ENCODE measurements around the gene CALHM5.
"Not testable (repeated sequence)": the region's sequence is repeated elsewhere in the genome, so short reads cannot be mapped to it uniquely, and the experiment has no call there.

Gene CALHM5

DNA sequence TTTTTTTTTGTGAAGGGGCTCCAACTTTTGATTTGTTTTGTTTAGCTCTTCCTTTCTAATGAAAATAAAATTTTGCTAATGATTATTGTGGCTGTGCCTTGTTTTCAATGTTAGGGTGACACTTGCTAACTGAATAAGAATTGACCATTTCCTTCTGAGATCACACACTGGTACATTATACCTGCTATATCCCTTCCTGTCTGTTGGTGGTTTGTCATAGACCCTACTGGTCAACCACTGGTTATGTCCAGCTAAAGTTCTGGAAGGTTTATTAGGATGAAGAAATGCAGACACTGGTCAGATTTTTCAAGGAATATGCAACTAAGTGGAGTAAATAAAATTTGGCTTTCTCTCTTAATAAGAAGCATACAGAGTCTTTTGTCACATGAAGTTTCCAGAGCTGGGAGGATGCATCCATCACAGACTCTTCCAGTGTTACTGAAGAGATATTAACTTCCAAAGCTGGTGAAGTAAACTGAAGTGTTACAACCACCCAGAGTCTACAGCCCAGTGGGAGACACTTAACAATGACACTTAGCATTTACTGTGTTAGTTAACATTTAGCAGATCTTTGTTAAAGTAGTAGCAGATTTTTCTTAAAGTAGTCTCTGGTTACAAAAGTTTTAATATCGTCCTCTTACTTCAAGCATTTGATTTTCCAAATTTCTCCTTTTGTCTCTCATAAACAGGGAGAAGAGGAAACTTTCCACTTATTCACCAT lies 19.7 kb upstream of the CALHM5 start:
- Mint-ChIP-seq H3K27ac (no peak overlapping the region), H3K27me3 (peaks cover 11% of the 10 kb centered on the region), H3K9me3 (no peaks in the 10 kb centered on the region), H3K4me3 (no peak overlapping the region), H3K4me1 (no peaks in the 10 kb centered on the region)
- ATAC-seq = no peak
- no peak for DNase-seq

- no peak for DNase-seq
- no peak overlapping the region for H3K27ac Mint-ChIP-seq
- peaks cover 11% of the 10 kb centered on the region for H3K27me3 Mint-ChIP-seq
- no peak overlapping the region for H3K4me3 Mint-ChIP-seq
- ATAC-seq = no peak
- H3K4me1 Mint-ChIP-seq = no peaks in the 10 kb centered on the region
- H3K9me3 Mint-ChIP-seq = no peaks in the 10 kb centered on the region
Observed at GRCh38 chr6:116492331-116493067, 18.9 kb upstream of the CALHM5 start.

DNA sequence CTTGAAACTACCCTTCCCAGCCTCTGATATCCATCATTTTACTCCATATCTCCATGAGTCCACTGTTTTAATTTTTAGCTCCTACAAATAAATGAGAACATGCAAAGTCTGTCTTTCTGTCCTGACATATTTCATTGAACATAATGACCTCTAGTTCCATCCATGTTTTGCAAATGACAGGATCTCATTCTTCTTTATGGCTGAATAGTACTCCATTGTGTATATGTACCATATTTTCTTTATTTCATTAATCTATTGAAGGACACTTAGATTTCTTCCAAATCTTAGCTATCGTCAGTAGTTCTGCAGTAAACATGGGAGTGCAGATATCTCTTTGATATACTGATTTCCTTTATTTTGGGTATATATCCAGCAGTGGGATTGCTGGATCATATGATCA lies 16.3 kb upstream of the CALHM5 start:
- peaks cover 20% of the 10 kb centered on the region for H3K27me3 Mint-ChIP-seq
- not testable (repeated sequence) for H3K4me1 Mint-ChIP-seq, ATAC-seq, H3K9me3 Mint-ChIP-seq, DNase-seq, H3K4me3 Mint-ChIP-seq, H3K27ac Mint-ChIP-seq

DNA sequence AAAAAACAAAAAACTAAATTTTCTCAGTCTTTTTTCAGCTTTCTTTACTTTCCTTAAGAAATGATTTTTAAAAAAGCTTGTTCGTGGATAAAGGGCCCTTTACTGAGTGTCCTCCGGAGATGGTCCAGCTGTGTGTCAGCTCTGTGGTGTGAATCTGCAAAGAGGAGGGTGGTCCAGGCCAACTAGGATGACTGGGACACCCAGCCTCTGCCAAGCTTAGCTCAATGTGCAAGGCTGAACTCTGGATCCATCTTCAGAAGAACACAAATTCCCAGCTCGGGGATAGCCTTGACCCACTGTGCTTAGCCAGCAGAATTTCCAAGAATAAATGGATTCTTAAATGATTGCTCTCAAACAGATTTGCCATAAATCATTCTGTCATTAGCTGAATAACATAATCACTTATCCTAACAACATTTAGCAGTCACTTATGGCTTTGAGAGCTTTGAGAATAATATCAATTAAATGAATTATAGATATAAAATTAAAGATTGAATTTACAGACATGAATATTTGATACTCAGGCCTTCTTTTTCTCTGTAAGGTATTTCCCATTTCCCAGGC lies 14.2 kb upstream of the CALHM5 start:
- no peak overlapping the region for H3K27ac Mint-ChIP-seq
- H3K9me3 Mint-ChIP-seq = no peaks in the 10 kb centered on the region
- peaks cover 27% of the 10 kb centered on the region for H3K27me3 Mint-ChIP-seq
- H3K4me1 Mint-ChIP-seq = no peaks in the 10 kb centered on the region
- no peak for DNase-seq
- H3K4me3 Mint-ChIP-seq = no peak overlapping the region
- ATAC-seq = no peak

DNA sequence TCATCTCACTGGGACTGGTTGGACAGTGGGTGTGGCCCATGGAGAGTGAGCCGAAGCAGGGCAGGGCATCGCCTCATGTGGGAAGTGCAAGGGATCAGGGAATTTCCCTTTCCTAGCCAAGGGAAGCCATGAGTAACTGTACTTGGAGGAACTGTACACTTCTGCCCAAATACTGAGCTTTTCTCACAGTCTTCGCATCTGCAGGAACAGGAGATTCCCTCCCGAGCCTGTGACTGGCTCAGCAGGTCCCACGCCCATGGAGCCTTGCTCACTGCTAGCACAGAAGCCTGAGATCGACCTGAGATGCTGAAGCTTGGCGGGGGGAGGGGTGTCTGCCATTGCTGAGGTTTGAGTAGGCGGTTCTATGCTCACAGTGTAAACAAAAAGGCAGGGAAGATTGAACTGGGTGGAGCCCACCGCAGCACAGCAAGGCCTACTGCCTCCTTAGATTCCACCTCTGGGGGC lies 10.4 kb upstream of the CALHM5 start:
- H3K27ac Mint-ChIP-seq = no peak overlapping the region
- peaks cover 45% of the 10 kb centered on the region for H3K27me3 Mint-ChIP-seq
- peaks cover 9% of the 10 kb centered on the region in 2 donors for H3K9me3 Mint-ChIP-seq
- ATAC-seq = no peak
- no peaks in the 10 kb centered on the region for H3K4me1 Mint-ChIP-seq
- H3K4me3 Mint-ChIP-seq = no peak overlapping the region
- DNase-seq = no peak

DNA sequence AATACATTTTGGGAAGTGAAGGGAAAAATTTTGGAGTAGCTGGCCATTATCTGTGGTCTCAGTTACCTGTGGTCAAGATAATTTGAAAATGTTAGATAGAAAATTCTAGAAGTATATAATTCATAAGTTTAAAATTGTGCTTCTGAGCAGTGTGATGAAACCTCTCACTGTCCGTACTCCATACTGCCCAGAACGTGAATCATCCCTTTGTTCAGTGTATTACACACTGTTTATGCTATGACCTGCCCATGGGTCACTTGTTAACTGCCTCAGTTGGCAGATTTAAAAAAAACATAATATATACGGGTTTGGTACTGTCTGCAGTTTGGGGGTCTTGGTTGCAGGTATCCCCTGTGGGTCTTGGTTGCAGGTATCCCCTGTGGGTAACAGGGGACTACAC lies 4.1 kb upstream of the CALHM5 start:
- Mint-ChIP-seq H3K9me3 (peaks cover 9 to 22% of the 10 kb centered on the region in 2 donors), H3K4me3 (no peak overlapping the region), H3K27ac (no peak overlapping the region), H3K4me1 (no peaks in the 10 kb centered on the region), H3K27me3 (peaks cover 18% of the 10 kb centered on the region)
- ATAC-seq = no peak
- no peak for DNase-seq

DNA sequence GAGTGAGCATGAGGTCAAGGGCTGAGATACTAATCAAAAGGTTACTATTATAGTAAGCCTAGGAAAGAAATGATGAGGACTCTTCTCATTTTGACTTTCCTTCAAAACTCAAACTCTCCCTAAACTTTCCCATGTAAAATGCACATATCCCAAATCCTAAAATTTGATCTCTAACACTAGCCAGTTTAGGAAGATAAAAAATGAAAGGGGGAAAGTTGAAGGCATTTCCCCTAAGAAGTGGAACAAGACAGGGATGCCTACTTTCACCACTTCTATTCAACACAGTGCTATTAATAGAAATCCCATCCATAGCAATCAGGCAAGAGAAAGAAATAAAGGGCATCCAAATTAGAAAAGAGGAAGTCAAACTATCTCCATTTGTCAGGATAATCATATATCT lies 2.9 kb upstream of the CALHM5 start:
- no peaks in the 10 kb centered on the region for H3K4me1 Mint-ChIP-seq
- H3K27ac Mint-ChIP-seq = no peak overlapping the region
- DNase-seq (no peak), ATAC-seq (no peak)
- peaks cover 5 to 18% of the 10 kb centered on the region in 2 donors for H3K9me3 Mint-ChIP-seq
- peaks cover 11% of the 10 kb centered on the region for H3K27me3 Mint-ChIP-seq
- H3K4me3 Mint-ChIP-seq = no peak overlapping the region

- H3K27me3 Mint-ChIP-seq = no peaks in the 10 kb centered on the region
- H3K4me1 Mint-ChIP-seq = no peaks in the 10 kb centered on the region
- H3K27ac Mint-ChIP-seq = no peak overlapping the region
- H3K4me3 Mint-ChIP-seq = no peak overlapping the region
- H3K9me3 Mint-ChIP-seq = peaks cover 0 to 13% of the 10 kb centered on the region in 2 donors
- DNase-seq (no peak), ATAC-seq (no peak)
Observed at GRCh38 chr6:116512111-116512559, 696 bp downstream of the CALHM5 start.

DNA sequence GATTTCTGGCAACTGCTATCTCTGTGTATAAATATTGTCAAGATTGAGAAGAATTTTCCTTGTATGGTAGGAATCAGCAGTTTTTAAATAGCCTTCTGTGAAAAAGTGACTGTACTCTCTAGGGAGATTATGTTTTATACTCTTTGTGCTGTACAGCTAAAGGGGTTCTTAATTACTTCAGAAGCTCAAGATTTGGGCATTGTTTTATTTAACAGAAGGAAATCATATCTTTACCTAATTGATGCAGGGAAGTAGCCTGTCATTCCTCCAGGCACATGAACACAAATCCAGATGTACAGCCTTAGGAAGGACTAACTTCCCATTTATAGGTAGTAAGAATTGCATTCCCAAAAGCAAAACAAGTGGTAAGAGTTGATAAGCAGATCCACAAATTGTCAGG lies 1.3 kb downstream of the CALHM5 start:
- peaks cover 0 to 13% of the 10 kb centered on the region in 2 donors for H3K9me3 Mint-ChIP-seq
- DNase-seq = no peak
- H3K27ac Mint-ChIP-seq = no peak overlapping the region
- peaks cover under 1% of the 10 kb centered on the region for H3K27me3 Mint-ChIP-seq
- no peaks in the 10 kb centered on the region for H3K4me1 Mint-ChIP-seq
- no peak for ATAC-seq
- no peak overlapping the region for H3K4me3 Mint-ChIP-seq

- ATAC-seq = no peak
- H3K4me3 Mint-ChIP-seq = no peak overlapping the region
- H3K27me3 Mint-ChIP-seq = peaks cover 6% of the 10 kb centered on the region
- no peak overlapping the region for H3K27ac Mint-ChIP-seq
- no peak for DNase-seq
- peaks cover 0 to 10% of the 10 kb centered on the region in 2 donors for H3K9me3 Mint-ChIP-seq
- no peaks in the 10 kb centered on the region for H3K4me1 Mint-ChIP-seq
Observed at GRCh38 chr6:116513224-116513875, 1.9 kb downstream of the CALHM5 start.

DNA sequence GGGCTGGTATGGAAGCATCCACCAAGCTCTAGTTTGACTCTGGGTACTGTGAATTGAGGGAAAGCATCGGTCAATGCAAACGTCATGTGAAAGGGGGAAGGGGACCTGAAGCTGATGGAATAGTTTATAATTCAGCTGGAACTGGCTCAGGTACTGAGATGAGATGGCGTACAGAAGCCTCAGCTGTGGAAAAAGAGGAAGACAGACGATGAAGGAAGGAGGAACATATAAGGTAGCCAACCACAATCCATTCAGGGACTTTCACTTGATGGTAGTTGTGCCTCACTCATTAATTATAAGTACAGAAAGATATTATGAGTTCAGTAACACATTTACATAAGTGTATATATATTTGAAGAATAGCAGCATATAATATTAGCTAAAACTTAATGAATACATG lies 2.7 kb downstream of the CALHM5 start:
- ATAC-seq (no peak), DNase-seq (no peak)
- no peak overlapping the region for H3K27ac Mint-ChIP-seq
- H3K4me1 Mint-ChIP-seq = no peaks in the 10 kb centered on the region
- peaks cover 11% of the 10 kb centered on the region for H3K27me3 Mint-ChIP-seq
- H3K9me3 Mint-ChIP-seq = peaks cover 0 to 3% of the 10 kb centered on the region in 2 donors
- no peak overlapping the region for H3K4me3 Mint-ChIP-seq

GRCh38 chr6:116515141-116515540 lies 3.7 kb downstream of the CALHM5 start:
- H3K27ac Mint-ChIP-seq = no peak overlapping the region
- no peak overlapping the region for H3K4me3 Mint-ChIP-seq
- no peak for DNase-seq
- no peaks in the 10 kb centered on the region for H3K9me3 Mint-ChIP-seq
- no peaks in the 10 kb centered on the region for H3K4me1 Mint-ChIP-seq
- ATAC-seq = no peak
- peaks cover 11% of the 10 kb centered on the region for H3K27me3 Mint-ChIP-seq

DNA sequence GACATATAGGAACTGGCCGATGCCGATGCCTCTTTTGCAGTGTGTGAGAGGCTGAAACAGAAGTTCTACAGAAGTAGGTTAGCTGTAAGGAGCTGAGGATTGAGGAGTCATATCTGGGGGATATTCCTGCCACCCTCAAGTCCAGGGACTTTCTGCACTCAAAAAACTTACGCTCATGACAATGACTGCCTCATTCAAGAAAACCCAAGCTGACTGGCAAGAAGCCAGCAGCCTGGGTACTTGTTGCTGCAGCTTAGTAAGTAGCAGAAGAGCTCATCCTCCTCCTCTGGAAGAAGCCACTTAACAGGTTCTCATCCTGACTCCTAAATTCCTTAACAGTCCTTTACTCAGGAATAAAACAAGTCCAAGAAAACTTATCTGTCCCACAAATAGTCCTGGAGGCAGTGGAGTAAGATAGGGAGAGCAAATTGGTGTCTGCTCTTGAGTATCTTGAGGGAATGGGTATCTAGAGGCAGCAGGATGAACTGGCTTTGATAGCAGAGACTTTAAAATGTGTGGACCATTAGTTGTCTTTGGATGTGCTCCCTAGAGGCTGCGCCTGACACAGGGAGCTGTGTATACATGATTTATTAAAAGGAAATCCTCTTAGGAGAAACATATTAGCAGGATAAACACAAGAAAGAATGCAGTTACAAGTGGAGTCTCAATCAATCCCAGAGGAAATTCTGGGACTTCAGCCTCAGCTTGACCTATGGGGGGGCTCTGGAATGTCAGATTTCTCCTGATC lies 7.4 kb downstream of the CALHM5 start:
- Mint-ChIP-seq H3K4me3 (no peak overlapping the region), H3K27me3 (peaks cover 11% of the 10 kb centered on the region), H3K4me1 (no peaks in the 10 kb centered on the region), H3K27ac (no peak overlapping the region), H3K9me3 (no peaks in the 10 kb centered on the region)
- no peak for ATAC-seq
- DNase-seq = no peak

DNA sequence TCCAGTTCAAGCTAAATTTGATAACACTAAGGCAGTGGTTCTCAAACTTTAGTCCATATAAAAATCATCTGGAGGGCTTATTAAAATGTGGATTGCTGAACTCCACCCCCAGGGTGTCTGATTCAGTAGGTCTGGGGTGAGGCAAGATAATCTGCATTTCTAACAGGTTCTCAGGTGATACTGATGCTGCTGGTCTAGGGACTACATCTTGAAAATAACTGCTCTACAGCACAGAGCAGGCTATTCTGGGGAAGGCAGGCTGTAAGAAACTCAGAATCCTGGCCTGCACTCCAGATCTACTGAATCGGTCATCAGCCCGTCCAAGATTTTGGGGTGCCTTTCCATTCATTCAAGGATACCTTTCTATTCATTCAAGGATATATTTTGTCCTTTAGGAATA lies 11.5 kb downstream of the CALHM5 start:
- H3K4me1 Mint-ChIP-seq = no peaks in the 10 kb centered on the region
- no peak for DNase-seq
- ATAC-seq = no peak
- no peak overlapping the region for H3K4me3 Mint-ChIP-seq
- H3K27me3 Mint-ChIP-seq = peaks cover 9% of the 10 kb centered on the region
- H3K9me3 Mint-ChIP-seq = no peaks in the 10 kb centered on the region
- H3K27ac Mint-ChIP-seq = no peak overlapping the region

DNA sequence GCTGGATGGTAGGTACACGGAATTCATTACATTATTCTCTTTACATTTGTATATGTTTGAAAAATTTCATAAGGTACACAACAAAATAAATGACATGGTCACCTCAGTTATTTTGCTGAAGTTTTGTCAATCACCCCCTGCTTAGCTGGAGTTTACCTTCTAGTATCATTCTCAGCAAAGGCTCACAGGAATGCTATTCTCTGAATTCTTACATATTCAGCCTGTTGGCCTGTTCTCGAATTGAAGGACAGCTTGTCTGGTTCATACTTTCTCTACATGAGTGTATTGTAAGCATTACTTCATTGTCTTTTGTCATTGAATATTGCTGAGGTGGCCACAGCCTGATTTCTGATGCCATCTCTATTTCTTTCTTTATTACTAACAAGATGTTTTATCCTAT lies 12.8 kb downstream of the CALHM5 start:
- no peak overlapping the region for H3K4me3 Mint-ChIP-seq
- DNase-seq = no peak
- H3K9me3 Mint-ChIP-seq = no peaks in the 10 kb centered on the region
- H3K27me3 Mint-ChIP-seq = peaks cover 6% of the 10 kb centered on the region
- ATAC-seq = no peak
- H3K4me1 Mint-ChIP-seq = no peaks in the 10 kb centered on the region
- no peak overlapping the region for H3K27ac Mint-ChIP-seq
